Kidney capillary endothelial cell (primary cell): ENCODE data around the gene GSTM1.
A peak's percentile ranks its signal among the peaks of the same experiment; 100 is the strongest.

Source experiments
- DNase-seq: peaks from one replicate; pipeline ENCODE4 v3.0.0-alpha.2; 2018; ENCODE audit warnings: low spot score

Gene GSTM1

DNA sequence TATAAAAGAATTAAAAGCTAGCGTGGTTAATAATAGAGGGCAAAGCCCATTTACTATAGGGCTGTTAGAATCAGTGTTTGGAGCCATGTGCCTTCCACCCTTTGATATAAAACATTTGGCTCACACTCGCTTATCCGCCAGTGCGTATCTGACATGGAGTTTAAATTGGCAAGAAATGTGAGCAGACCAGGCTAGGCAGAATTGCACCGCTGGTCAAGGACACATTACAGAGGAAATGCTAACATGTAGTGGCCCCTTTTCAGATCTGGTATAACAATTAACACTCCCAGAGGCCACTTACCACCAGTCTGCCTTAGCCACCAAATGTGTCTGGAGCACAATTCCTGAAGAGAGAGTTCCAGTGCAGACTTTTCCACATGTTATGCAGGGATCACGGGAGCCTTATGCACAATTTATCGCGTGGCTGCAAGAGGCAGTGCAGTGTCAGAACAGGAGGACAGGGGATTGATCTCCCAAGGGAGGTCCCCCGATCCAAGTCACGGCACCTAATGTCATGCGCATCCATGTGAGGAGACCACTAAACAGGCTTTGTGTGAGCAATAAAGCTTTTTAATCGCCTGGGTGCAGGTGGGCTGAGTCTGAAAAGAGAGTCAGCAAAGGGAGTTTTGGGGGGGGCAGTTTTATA lies 39.2 kb downstream of the GSTM1 start:
- no peak for DNase-seq

GRCh38 chr1:109728870-109729269 lies 41.3 kb downstream of the GSTM1 start:
- no peak for DNase-seq

GRCh38 chr1:109730666-109731065 lies 43.0 kb downstream of the GSTM1 start:
- DNase-seq, result no peak

DNA sequence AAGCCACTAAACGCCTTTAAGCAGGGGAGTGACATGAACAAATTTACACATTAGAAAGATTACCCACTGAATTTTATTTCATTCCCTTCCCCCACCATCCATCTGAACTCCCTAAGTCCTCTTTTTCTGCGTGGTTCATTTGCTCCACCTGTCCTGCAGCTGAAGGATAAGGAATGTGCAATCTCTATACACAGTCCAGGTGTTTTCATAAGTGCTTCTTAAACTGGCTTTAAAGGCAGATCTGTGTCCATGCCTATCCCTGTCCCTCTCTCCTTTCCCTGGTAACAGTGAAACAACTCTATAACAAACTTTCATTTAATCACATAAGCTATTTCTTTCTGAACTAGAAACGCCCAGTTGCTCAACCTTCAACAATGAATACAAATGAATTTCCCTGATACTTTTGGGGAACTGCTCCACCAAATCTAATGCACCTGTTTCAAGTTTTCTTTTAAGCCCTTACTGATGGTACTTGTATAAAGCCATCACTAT lies 44.8 kb downstream of the GSTM1 start:
- no peak for DNase-seq

- DNase-seq, result no peak
These were observed 45.7 kb downstream of the GSTM1 start for GRCh38 chr1:109733236-109733870.

DNA sequence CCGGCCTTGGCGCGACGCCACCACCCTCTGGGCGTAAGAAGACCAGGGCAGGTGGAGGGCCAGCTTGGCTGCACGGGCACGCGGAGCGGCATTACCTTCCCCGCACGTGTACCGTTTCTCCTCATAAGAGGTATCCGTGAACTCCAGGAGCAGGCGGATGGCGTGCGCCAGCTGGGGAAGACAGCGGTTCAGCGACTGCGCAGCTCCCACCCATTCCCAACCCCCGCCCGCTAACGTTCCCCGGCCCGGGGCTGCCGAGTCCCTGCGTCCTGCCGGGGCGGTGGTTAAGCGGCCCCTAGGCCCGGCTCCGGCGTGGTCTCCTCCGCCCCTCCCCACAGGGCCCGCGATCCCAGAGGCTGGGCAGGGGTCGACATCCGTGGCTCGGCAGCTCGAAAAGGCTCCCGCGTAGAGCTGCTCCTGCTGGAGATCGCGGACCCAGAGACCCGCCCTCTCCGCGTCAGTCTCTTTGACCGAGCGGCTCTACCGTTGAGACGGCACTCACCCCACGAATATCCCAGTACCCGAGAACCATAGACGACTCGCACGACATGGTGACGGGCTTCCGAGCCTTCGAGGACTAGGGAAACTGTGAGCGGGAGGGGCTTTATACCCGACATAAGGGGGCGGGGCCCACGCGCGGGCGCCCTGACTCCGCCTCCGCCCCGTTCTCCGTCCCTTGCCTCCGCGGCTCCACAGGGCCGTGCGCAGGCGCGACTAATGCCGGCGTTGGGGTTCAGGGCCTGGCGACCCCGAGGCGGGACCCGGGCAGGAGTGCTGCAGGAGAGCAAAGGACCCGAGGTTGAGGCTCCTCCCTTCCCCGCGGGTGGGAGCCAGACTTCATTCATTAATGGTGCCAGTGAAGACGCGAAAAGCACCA lies 52.4 kb downstream of the GSTM1 start:
- peak; percentile 27 for DNase-seq

GRCh38 chr1:109740615-109741373 lies 53.2 kb downstream of the GSTM1 start, which contains the start of gene GSTM3:
GSTM3 (minus strand) TSS chr1:109741038; CDS start chr1:109740287, 751 bp downstream.
- DNase-seq, result no peak
